Right atrium auricular region (tissue), 2 donors: ENCODE data around the gene TUBGCP4. TPM values are rescaled to one million over a fixed set of nuclear protein-coding genes. Genes with fewer than 3 reads are reported as not detected.

Source experiments
- DNase-seq: peaks from one replicate; pipeline ENCODE4 v3.0.0-alpha.2; 2019; ENCODE audit warnings: low spot score
- H3K27ac ChIP-seq, 2 donors: fragments of 200-600 bp; sonication (generic); 1 replicate in 1 of 2; 2 replicates in 1 of 2; pipeline ENCODE4 v1.5.1; 2016 to 2019
- H3K27me3 ChIP-seq, 2 donors: fragments of 200-600 bp; sonication (generic); one replicate each; pipeline versions ENCODE4 v1.5.1 to v1.6.0; 2017 to 2019
- H3K36me3 ChIP-seq: fragments of 200-600 bp; sonication (generic); one replicate; pipeline ENCODE4 v1.5.1; 2016
- H3K4me1 ChIP-seq, 2 donors: fragments of 200-600 bp; sonication (generic); one replicate each; pipeline versions ENCODE4 v1.5.1 to v1.6.0; 2017 to 2019
- H3K4me3 ChIP-seq, 2 donors: fragments of 200-600 bp; sonication (generic); 1 replicate in 1 of 2; 2 replicates in 1 of 2; pipeline ENCODE4 v1.5.1; 2017 to 2019; ENCODE audit warnings: mild to moderate bottlenecking in 1 of 2, moderate library complexity in 1 of 2
- H3K9me3 ChIP-seq, 2 donors: fragments of 200-600 bp; sonication (generic); one replicate each; pipeline ENCODE4 v1.5.1; 2019
- total RNA-seq, 2 donors: library from RNA; depleted of rRNA; stranded (reverse); fragments of >200 nt; gene quantifications; one replicate each; pipeline ENCODE4 v1.1.0, GENCODE V29; 2016
- TF ChIP-seq, protein P1 (sequence below), 2 donors: fragments of 200-600 bp; sonication (generic); IDR thresholded peaks; one replicate each; pipeline ENCODE4 v1.5.1; 2019; ENCODE audit warnings: antibody characterized with exemption in 2 of 2

Gene TUBGCP4
- total RNA-seq, 2 donors from 2014 or later = 5.9 to 8.5 TPM

DNA sequence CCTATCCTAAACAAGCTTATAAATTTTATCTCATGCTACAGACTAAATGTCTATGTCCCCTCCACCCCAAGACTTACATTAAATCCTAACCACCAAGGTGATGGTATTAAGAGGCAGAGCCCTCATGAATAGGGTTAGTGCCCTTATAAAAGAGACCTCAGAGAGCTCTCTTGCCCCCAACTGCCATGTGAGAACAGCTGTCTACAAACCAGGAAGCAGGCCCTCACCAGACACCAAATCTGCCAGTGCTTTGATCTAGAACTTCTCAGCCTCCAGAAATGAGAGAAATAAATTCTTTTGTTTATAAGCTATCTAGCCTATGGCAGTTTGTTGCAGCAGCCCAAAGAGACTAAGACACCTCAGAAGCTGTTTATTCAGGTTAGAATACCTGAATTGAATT is 63.5 kb downstream of the TUBGCP4 start:
- no peak overlapping the region for H3K27ac ChIP-seq
- H3K27me3 ChIP-seq = no peaks in the 10 kb centered on the region
- no peaks in the 10 kb centered on the region for H3K9me3 ChIP-seq
- TF ChIP-seq, protein P1, sequence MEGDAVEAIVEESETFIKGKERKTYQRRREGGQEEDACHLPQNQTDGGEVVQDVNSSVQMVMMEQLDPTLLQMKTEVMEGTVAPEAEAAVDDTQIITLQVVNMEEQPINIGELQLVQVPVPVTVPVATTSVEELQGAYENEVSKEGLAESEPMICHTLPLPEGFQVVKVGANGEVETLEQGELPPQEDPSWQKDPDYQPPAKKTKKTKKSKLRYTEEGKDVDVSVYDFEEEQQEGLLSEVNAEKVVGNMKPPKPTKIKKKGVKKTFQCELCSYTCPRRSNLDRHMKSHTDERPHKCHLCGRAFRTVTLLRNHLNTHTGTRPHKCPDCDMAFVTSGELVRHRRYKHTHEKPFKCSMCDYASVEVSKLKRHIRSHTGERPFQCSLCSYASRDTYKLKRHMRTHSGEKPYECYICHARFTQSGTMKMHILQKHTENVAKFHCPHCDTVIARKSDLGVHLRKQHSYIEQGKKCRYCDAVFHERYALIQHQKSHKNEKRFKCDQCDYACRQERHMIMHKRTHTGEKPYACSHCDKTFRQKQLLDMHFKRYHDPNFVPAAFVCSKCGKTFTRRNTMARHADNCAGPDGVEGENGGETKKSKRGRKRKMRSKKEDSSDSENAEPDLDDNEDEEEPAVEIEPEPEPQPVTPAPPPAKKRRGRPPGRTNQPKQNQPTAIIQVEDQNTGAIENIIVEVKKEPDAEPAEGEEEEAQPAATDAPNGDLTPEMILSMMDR (IDR thresholded peaks at IDR 0.05) = no peak
- peaks cover 28% of the 10 kb centered on the region for H3K36me3 ChIP-seq
- no peak overlapping the region for H3K4me3 ChIP-seq
- no peak for DNase-seq
- no peaks in the 10 kb centered on the region for H3K4me1 ChIP-seq

DNA sequence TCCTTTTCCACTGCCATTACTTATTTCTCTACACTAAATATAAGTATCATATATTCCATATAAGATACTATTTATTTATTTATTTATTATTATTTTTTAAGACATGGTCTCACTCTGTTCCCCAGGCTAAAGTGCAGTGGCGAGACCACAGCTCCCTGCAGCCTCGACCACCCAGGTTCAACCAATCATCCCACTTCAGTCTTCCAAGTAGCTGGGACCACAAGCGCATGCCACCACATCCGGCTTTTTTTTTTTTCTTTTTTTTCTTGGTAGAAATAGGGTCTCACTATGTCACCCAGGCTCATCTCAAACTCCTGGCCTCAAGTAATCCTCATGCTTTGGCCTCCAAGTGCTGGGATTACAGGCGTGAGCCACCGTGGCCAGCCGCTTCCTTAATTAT is 65.5 kb downstream of the TUBGCP4 start:
- no peak overlapping the region for H3K4me3 ChIP-seq
- H3K4me1 ChIP-seq = peaks cover 0 to 8% of the 10 kb centered on the region in 2 donors
- TF ChIP-seq, protein P1 (IDR thresholded peaks at IDR 0.05) = no peak
- H3K27me3 ChIP-seq = no peaks in the 10 kb centered on the region
- H3K27ac ChIP-seq = no peak overlapping the region
- peaks cover 15% of the 10 kb centered on the region for H3K36me3 ChIP-seq
- no peaks in the 10 kb centered on the region for H3K9me3 ChIP-seq
- no peak for DNase-seq

DNA sequence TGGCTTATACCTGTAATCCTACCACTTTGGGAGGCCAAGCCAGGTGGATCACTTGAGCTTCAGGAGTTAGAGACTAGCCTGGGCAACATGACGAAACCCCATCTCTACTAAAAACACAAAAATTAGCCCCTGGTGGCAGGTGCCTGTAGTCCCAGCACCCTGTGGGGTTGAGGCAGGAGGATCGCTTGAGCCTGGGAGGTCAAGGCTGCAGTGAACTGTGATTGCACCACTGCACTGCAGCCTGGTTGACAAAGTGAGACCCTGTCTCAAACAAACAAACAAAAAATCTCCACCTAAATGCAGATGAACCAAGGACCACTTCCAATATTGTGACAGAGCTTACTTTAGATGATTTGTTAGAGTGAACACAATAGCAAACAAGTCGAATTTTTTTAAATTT is 68.4 kb downstream of the TUBGCP4 start:
- no peaks in the 10 kb centered on the region for H3K27me3 ChIP-seq
- peaks cover under 1% of the 10 kb centered on the region for H3K36me3 ChIP-seq
- no peak overlapping the region for H3K4me3 ChIP-seq
- peaks cover 0 to 8% of the 10 kb centered on the region in 2 donors for H3K4me1 ChIP-seq
- H3K27ac ChIP-seq = no peak overlapping the region
- H3K9me3 ChIP-seq = no peaks in the 10 kb centered on the region
- DNase-seq = no peak
- TF ChIP-seq, protein P1 (IDR thresholded peaks at IDR 0.05) = no peak

DNA sequence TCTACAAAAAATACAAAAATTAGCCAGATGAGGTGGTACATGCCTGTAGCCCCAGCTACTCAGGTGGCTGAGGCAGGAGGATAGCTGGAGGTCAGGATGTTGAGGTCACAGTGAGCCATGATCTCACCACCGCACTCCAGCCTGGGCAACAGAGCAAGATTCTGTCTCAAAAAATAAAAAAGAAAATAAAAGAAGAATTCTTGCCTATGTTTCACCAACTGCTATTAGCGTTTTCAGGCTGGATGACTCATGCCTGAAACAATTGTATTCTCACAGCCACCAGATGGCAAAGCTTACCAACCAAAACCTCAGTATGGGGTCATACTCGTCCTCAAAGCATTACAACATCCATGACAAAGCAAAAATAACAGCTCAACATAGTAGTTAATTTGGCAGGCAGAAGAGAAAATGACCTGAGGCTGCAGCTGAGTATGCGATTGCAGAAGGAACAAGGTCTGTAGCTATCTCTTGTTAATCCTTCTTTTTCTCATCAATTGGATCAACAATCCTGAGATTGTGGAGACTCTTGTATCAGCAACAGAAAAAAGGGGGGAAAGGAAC is 69.9 kb downstream of the TUBGCP4 start:
- DNase-seq = peak; percentile 66
- TF ChIP-seq, protein P1 (IDR thresholded peaks at IDR 0.05) = peak in 1 of 2 donors; percentile 62
- Histone ChIP-seq H3K36me3 (peaks cover 14% of the 10 kb centered on the region), H3K4me1 (peaks cover 0 to 8% of the 10 kb centered on the region in 2 donors), H3K27ac (peak overlapping the region; percentile 58 to 72), H3K9me3 (no peaks in the 10 kb centered on the region), H3K4me3 (no peak overlapping the region), H3K27me3 (no peaks in the 10 kb centered on the region)

DNA sequence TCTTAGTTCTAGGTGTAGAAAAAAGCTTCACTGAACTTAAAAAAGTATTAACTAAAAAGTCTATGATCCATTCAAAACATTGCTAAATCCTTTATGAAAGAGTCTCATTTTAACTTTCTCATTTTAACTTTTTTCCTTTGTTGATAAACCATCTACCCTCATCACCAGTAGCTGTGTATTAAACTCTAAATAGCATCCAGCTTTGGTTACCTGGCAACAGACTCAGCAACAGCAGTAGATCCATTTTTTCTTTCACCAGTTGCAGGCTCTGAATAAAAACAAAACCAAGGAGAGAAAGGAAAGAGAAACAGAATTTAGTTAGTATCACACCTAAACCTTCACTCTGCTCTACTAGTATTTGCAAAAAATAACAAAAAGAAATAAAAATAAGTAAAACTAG is 70.4 kb downstream of the TUBGCP4 start:
- H3K27me3 ChIP-seq = no peaks in the 10 kb centered on the region
- peaks cover 0 to 8% of the 10 kb centered on the region in 2 donors for H3K4me1 ChIP-seq
- no peak for DNase-seq
- TF ChIP-seq, protein P1 (IDR thresholded peaks at IDR 0.05) = no peak
- peaks cover 19% of the 10 kb centered on the region for H3K36me3 ChIP-seq
- no peaks in the 10 kb centered on the region for H3K9me3 ChIP-seq
- no peak overlapping the region for H3K4me3 ChIP-seq
- peak overlapping the region; percentile 58 to 72 for H3K27ac ChIP-seq

DNA sequence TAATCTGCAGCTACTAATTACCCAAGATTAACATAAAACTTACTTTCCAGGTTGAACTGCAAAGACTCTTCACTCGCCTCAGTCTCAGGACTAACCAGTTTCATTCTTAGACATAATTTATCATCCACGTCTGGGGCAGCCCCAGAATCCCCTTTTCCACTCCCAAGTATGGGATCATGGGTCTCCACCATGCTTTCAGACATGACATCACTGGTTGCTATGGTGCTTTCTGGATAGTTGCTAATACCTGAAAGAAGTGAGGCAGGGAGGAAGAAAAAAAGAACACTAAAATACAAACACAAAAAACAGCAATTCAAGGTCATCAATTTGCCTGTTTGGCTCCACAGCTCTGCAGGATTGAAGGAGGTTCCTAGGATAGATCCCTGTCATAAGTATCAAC is 75.4 kb downstream of the TUBGCP4 start:
- H3K36me3 ChIP-seq = peaks cover 27% of the 10 kb centered on the region

More for the DNA sequence above, 75.4 kb downstream of the TUBGCP4 start:
- Histone ChIP-seq H3K4me3 (no peak overlapping the region), H3K4me1 (no peaks in the 10 kb centered on the region), H3K27me3 (no peaks in the 10 kb centered on the region), H3K9me3 (no peaks in the 10 kb centered on the region), H3K27ac (no peak overlapping the region)
- TF ChIP-seq, protein P1 (IDR thresholded peaks at IDR 0.05) = no peak
- DNase-seq = no peak
